HepG2 (cell line): Measurements from ENCODE around the gene HNF1B. TPM values are rescaled to one million over a fixed set of nuclear protein-coding genes. Genes with fewer than 3 reads are reported as not detected.

Experiments used
- DPF2 ChIP-seq: sonication (generic); formaldehyde crosslinking; IDR thresholded peaks from 2 replicates; pipeline ENCODE4 v1.4.0; 2020; ENCODE audit warnings: mild to moderate bottlenecking, low read depth, missing genetic modification reagents, borderline replicate concordance
- ISX ChIP-seq: sonication (generic); formaldehyde crosslinking; conservative IDR thresholded peaks from 2 replicates; pipeline ENCODE4 v1.5.0; 2020; ENCODE audit warnings: missing genetic modification reagents
- KDM5A ChIP-seq: fragments of 200-600 bp; sonication (generic); IDR thresholded peaks from 2 replicates; pipeline ENCODE4 v1.7.0; 2018; ENCODE audit warnings: antibody characterized with exemption, mild to moderate bottlenecking, low read length, borderline replicate concordance
- MIXL1 ChIP-seq: IDR thresholded peaks from 2 replicates; pipeline ENCODE4 v1.6.1; 2016
- SMAD9 ChIP-seq: sonication (generic); formaldehyde crosslinking; IDR thresholded peaks from 2 replicates; pipeline ENCODE4 v1.5.1; 2020; ENCODE audit warnings: mild to moderate bottlenecking, missing genetic modification reagents
- SNRNP70 ChIP-seq: fragments of 200-400 bp; formaldehyde crosslinking; IDR thresholded peaks from 2 replicates; pipeline ENCODE4 v1.6.1; 2017; ENCODE audit warnings: mild to moderate bottlenecking, low read depth, low read length, moderate library complexity
- SP1 ChIP-seq, 2 experiments: fragments of 450-650 bp in 1 of 2; sonication (generic) in 1 of 2; formaldehyde crosslinking in 1 of 2; IDR thresholded peaks; 2 replicates each; pipeline versions ENCODE4 v1.4.0 to v1.6.1; 2016 to 2020; ENCODE audit warnings: missing genetic modification reagents in 1 of 2
- ZNF160 ChIP-seq: sonication (generic); formaldehyde crosslinking; IDR thresholded peaks from 2 replicates; pipeline ENCODE4 v1.8.0; 2022; ENCODE audit warnings: mild to moderate bottlenecking, inconsistent platforms, missing genetic modification reagents
- ZNF256 ChIP-seq: sonication (generic); formaldehyde crosslinking; conservative IDR thresholded peaks from 2 replicates; pipeline ENCODE4 v1.4.0; 2020; ENCODE audit warnings: missing genetic modification reagents
- ZNF333 ChIP-seq: sonication (generic); formaldehyde crosslinking; IDR thresholded peaks from 2 replicates; pipeline ENCODE4 v1.4.0; 2020; ENCODE audit warnings: mild to moderate bottlenecking, missing genetic modification reagents, borderline replicate concordance
- ZNF644 ChIP-seq: IDR thresholded peaks from 2 replicates; pipeline ENCODE4 v1.6.1; 2016; ENCODE audit warnings: low read depth
- ZSCAN30 ChIP-seq: sonication (generic); formaldehyde crosslinking; IDR thresholded peaks from 2 replicates; pipeline ENCODE4 v1.5.0; 2020; ENCODE audit warnings: mild to moderate bottlenecking, missing genetic modification reagents
- polyA plus RNA-seq, 8 experiments: library from polyadenylated mRNA; depleted of rRNA in 3 of 8; stranded (reverse) in 7 of 8; unstranded in 1 of 8; fragments of >200 nt; fragmentation: Illumina TruSeq in 4 of 8; extraction: Trizol in 4 of 8; gene quantifications; 2 replicates each; pipeline versions ENCODE4 v1.2.1 to v1.2.3, GENCODE V29; 2011 to 2016; ENCODE audit warnings: low read depth in 4 of 8, missing spikeins in 1 of 8, mixed read lengths in 1 of 8; ENCODE audit not compliant: insufficient read depth in 1 of 8
- total RNA-seq, 5 experiments: library from RNA; depleted of rRNA; stranded (reverse); fragments of >200 nt; fragmentation: Illumina TruSeq; extraction: Trizol; gene quantifications; 2 replicates each; pipeline ENCODE4 v1.2.3, GENCODE V29; 2016; ENCODE audit warnings: low read depth in 1 of 5
- TF ChIP-seq, protein P1 (sequence below): sonication (generic); formaldehyde crosslinking; IDR thresholded peaks from 2 replicates; pipeline ENCODE4 v1.5.0; 2020; ENCODE audit warnings: mild to moderate bottlenecking, missing genetic modification reagents
- TF ChIP-seq, protein P2 (sequence below), 2 experiments: sonication (generic) in 1 of 2; formaldehyde crosslinking in 1 of 2; IDR thresholded peaks; 2 replicates each; pipeline versions ENCODE4 v1.4.0 to v1.6.1; 2016 to 2020; ENCODE audit warnings: borderline replicate concordance in 1 of 2, low read depth in 1 of 2, mild to moderate bottlenecking in 1 of 2, missing genetic modification reagents in 1 of 2
- TF ChIP-seq, protein P3 (sequence below): sonication (generic); formaldehyde crosslinking; IDR thresholded peaks from 2 replicates; pipeline ENCODE4 v1.8.1; 2022; ENCODE audit warnings: mild to moderate bottlenecking, missing genetic modification reagents
- TF ChIP-seq, protein P4 (sequence below): sonication (generic); formaldehyde crosslinking; IDR thresholded peaks from 2 replicates; pipeline ENCODE4 v1.9.0; 2022; ENCODE audit warnings: low read depth, missing genetic modification reagents

HNF1B gene
- total and polyA plus RNA-seq, 2 of the 13 experiments (the other 11 are each of a cell fraction or from before 2014, with no cell fraction given) = 1.9 to 5.3 TPM

DNA sequence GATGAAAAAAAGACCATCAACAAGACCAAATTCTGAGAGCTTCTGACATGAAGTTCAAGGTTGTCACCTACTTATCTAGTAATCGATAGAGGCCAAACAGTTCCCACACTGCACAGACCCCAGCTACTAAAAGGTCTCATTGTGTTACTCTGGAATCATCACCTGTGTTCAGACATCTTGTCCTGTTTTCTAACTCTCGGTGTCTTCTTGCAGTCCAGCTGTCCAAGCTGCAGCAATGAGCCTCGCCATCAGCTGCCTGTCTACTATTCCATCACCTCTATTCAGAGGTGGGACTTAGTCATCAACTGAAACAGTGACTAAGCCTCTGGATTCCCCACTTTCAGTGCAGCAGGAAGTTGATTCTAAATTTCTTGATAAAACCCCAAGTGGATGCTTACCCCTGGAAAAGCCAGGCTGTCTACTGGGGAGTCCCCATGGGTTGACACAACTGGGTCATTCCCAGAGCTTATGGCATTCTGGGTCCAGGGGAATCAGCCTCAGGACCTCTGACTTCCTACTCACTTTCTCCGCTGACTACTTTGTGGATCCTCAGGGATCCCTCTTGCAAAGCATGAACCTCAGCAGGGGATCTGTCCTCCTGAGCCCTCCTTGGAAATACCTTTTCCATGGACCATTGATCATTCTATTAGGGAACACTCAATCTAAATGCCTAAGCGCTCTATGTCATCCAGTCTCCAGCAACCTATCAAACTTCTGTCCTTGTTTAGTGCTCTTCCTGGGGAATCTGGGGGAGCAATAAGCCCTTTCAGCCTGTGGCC lies 46.5 kb downstream of the HNF1B start (continued):
- TF ChIP-seq, protein P1, sequence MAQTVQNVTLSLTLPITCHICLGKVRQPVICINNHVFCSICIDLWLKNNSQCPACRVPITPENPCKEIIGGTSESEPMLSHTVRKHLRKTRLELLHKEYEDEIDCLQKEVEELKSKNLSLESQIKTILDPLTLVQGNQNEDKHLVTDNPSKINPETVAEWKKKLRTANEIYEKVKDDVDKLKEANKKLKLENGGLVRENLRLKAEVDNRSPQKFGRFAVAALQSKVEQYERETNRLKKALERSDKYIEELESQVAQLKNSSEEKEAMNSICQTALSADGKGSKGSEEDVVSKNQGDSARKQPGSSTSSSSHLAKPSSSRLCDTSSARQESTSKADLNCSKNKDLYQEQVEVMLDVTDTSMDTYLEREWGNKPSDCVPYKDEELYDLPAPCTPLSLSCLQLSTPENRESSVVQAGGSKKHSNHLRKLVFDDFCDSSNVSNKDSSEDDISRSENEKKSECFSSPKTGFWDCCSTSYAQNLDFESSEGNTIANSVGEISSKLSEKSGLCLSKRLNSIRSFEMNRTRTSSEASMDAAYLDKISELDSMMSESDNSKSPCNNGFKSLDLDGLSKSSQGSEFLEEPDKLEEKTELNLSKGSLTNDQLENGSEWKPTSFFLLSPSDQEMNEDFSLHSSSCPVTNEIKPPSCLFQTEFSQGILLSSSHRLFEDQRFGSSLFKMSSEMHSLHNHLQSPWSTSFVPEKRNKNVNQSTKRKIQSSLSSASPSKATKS (CRISPR knock-in tag) = no peak
- TF ChIP-seq DPF2 (CRISPR knock-in tag) (0 out of 2 replicates have a peak, but pooled peaks have one; percentile 27), ZNF160 (CRISPR knock-in tag) (no peak), ZNF333 (CRISPR knock-in tag) (no peak), MIXL1 (CRISPR knock-in tag) (peak; percentile 72; the same call in 1 of the 2 replicates), ZSCAN30 (no peak), SNRNP70 (no peak), KDM5A (no peak), ZNF644 (CRISPR knock-in tag) (peak; percentile 50; the same call in 1 of the 2 replicates), SP1 (IDR thresholded peaks at IDR 0.05) (no peak), SP1 (CRISPR knock-in tag; IDR thresholded peaks at IDR 0.05) (no peak), ZNF256 (CRISPR knock-in tag) (no peak), SMAD9 (no peak), ISX (CRISPR knock-in tag) (no peak)
- TF ChIP-seq, protein P2, sequence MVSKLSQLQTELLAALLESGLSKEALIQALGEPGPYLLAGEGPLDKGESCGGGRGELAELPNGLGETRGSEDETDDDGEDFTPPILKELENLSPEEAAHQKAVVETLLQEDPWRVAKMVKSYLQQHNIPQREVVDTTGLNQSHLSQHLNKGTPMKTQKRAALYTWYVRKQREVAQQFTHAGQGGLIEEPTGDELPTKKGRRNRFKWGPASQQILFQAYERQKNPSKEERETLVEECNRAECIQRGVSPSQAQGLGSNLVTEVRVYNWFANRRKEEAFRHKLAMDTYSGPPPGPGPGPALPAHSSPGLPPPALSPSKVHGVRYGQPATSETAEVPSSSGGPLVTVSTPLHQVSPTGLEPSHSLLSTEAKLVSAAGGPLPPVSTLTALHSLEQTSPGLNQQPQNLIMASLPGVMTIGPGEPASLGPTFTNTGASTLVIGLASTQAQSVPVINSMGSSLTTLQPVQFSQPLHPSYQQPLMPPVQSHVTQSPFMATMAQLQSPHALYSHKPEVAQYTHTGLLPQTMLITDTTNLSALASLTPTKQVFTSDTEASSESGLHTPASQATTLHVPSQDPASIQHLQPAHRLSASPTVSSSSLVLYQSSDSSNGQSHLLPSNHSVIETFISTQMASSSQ (IDR thresholded peaks at IDR 0.05; ENCODE audit: low read depth) = no peak
- TF ChIP-seq, protein P2 (CRISPR knock-in tag; IDR thresholded peaks at IDR 0.05; ENCODE audit: borderline replicate concordance) = peak; percentile 61; the same call in 1 of the 2 replicates
- TF ChIP-seq, protein P3, sequence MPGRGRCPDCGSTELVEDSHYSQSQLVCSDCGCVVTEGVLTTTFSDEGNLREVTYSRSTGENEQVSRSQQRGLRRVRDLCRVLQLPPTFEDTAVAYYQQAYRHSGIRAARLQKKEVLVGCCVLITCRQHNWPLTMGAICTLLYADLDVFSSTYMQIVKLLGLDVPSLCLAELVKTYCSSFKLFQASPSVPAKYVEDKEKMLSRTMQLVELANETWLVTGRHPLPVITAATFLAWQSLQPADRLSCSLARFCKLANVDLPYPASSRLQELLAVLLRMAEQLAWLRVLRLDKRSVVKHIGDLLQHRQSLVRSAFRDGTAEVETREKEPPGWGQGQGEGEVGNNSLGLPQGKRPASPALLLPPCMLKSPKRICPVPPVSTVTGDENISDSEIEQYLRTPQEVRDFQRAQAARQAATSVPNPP (CRISPR knock-in tag) = 0 out of 2 replicates have a peak, but pooled peaks have one; percentile 34
- TF ChIP-seq, protein P4, sequence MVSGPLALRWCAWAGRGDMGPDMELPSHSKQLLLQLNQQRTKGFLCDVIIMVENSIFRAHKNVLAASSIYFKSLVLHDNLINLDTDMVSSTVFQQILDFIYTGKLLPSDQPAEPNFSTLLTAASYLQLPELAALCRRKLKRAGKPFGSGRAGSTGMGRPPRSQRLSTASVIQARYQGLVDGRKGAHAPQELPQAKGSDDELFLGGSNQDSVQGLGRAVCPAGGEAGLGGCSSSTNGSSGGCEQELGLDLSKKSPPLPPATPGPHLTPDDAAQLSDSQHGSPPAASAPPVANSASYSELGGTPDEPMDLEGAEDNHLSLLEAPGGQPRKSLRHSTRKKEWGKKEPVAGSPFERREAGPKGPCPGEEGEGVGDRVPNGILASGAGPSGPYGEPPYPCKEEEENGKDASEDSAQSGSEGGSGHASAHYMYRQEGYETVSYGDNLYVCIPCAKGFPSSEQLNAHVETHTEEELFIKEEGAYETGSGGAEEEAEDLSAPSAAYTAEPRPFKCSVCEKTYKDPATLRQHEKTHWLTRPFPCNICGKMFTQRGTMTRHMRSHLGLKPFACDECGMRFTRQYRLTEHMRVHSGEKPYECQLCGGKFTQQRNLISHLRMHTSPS (CRISPR knock-in tag) = no peak
